Peyer's patch (tissue), 4 donors: ENCODE measurements around the gene MRPL10. TPM values are rescaled to one million over a fixed set of nuclear protein-coding genes. Genes with fewer than 3 reads are reported as not detected.

Experiments
- DNase-seq, 3 donors: peaks; one replicate each; pipeline ENCODE4 v3.0.0-alpha.2; 2017 to 2019
- H3K27ac ChIP-seq, 4 donors: fragments of 200-600 bp; sonication (generic); one replicate each; pipeline ENCODE4 v1.5.1; 2016 to 2019
- H3K27me3 ChIP-seq, 2 donors: fragments of 200-600 bp; sonication (generic); one replicate each; pipeline ENCODE4 v1.5.1; 2019
- H3K36me3 ChIP-seq, 3 donors: fragments of 200-600 bp; sonication (generic); one replicate each; pipeline ENCODE4 v1.5.1; 2016 to 2019
- H3K4me1 ChIP-seq, 4 donors: fragments of 200-600 bp; sonication (generic); one replicate each; pipeline ENCODE4 v1.5.1; 2016 to 2019
- H3K4me3 ChIP-seq, 4 donors: fragments of 200-600 bp; sonication (generic); 1 replicate in 3 of 4; 2 replicates in 1 of 4; pipeline ENCODE4 v1.5.1; 2016 to 2019; ENCODE audit warnings: mild to moderate bottlenecking in 1 of 4
- H3K9me3 ChIP-seq, 4 donors: fragments of 200-600 bp; sonication (generic); one replicate each; pipeline ENCODE4 v1.5.1; 2016 to 2019; ENCODE audit warnings: mild to moderate bottlenecking in 1 of 4
- POLR2A ChIP-seq, 2 donors: fragments of 450-650 bp; IDR thresholded peaks; one replicate each; pipeline ENCODE4 v1.5.1; 2017; ENCODE audit warnings: antibody characterized with exemption in 2 of 2, mild to moderate bottlenecking in 2 of 2, moderate library complexity in 2 of 2
- total RNA-seq, 4 donors: library from RNA; depleted of rRNA; stranded (reverse); fragments of >200 nt; gene quantifications; one replicate each; pipeline ENCODE4 v1.1.0, GENCODE V29; 2016
- TF ChIP-seq, protein P1 (sequence below), 6 experiments: fragments of 450-650 bp in 4 of 6; fragments of 200-600 bp in 2 of 6; sonication (generic) in 1 of 6; IDR thresholded peaks; one replicate each; pipeline ENCODE4 v1.5.1; 2017 to 2019; ENCODE audit warnings: antibody characterized with exemption in 6 of 6, mild to moderate bottlenecking in 3 of 6, moderate library complexity in 1 of 6

Gene MRPL10
- total RNA-seq, 4 donors from 2014 or later = 30.5 to 50.4 (median 34.8) TPM

DNA sequence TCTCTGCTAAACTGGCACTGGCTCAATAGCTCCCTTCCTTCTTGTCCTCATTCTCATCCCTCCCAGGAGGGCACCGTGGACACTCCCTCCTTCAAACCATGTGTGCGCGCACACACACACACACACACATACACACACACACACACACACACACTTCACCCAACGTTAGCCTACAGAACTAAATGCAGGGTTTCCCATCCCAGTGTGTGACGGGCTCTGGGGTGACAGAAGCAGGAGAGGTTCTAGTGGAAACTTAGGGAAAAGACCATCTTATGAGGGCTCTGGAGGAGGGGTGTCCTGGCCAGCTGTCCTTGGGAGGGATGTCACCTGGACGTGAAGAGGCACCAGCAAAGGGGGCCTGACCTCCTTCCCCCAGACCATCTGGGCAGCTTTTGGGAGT is 29.4 kb downstream of the MRPL10 start:
- H3K27me3 ChIP-seq = no peaks in the 10 kb centered on the region
- no peak overlapping the region for H3K4me3 ChIP-seq
- TF ChIP-seq, protein P1, sequence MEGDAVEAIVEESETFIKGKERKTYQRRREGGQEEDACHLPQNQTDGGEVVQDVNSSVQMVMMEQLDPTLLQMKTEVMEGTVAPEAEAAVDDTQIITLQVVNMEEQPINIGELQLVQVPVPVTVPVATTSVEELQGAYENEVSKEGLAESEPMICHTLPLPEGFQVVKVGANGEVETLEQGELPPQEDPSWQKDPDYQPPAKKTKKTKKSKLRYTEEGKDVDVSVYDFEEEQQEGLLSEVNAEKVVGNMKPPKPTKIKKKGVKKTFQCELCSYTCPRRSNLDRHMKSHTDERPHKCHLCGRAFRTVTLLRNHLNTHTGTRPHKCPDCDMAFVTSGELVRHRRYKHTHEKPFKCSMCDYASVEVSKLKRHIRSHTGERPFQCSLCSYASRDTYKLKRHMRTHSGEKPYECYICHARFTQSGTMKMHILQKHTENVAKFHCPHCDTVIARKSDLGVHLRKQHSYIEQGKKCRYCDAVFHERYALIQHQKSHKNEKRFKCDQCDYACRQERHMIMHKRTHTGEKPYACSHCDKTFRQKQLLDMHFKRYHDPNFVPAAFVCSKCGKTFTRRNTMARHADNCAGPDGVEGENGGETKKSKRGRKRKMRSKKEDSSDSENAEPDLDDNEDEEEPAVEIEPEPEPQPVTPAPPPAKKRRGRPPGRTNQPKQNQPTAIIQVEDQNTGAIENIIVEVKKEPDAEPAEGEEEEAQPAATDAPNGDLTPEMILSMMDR (IDR thresholded peaks at IDR 0.05) = no peak
- TF ChIP-seq POLR2A (IDR thresholded peaks at IDR 0.05) = no peak
- no peaks in the 10 kb centered on the region for H3K4me1 ChIP-seq
- H3K36me3 ChIP-seq = peaks cover 0 to 4% (median 0%) of the 10 kb centered on the region in 3 donors
- H3K9me3 ChIP-seq = no peaks in the 10 kb centered on the region
- peak in 1 of 3 donors; percentile 25 for DNase-seq
- H3K27ac ChIP-seq = no peak overlapping the region

GRCh38 chr17:47801176-47801765 is 30.1 kb downstream of the MRPL10 start:
- no peak overlapping the region for H3K27ac ChIP-seq
- H3K4me3 ChIP-seq = no peak overlapping the region
- no peaks in the 10 kb centered on the region for H3K4me1 ChIP-seq
- no peaks in the 10 kb centered on the region for H3K36me3 ChIP-seq
- TF ChIP-seq, protein P1 (IDR thresholded peaks at IDR 0.05) = no peak
- no peak for TF ChIP-seq POLR2A (IDR thresholded peaks at IDR 0.05)
- H3K27me3 ChIP-seq = no peaks in the 10 kb centered on the region
- H3K9me3 ChIP-seq = no peaks in the 10 kb centered on the region
- peak in 1 of 3 donors; percentile 15 for DNase-seq

- Histone ChIP-seq H3K27ac (no peak overlapping the region), H3K4me3 (no peak overlapping the region), H3K4me1 (no peaks in the 10 kb centered on the region), H3K9me3 (no peaks in the 10 kb centered on the region), H3K36me3 (no peaks in the 10 kb centered on the region), H3K27me3 (no peaks in the 10 kb centered on the region)
- no peak for TF ChIP-seq POLR2A (IDR thresholded peaks at IDR 0.05)
- TF ChIP-seq, protein P1 (IDR thresholded peaks at IDR 0.05) = no peak
- peak in 1 of 3 donors; percentile 34 for DNase-seq
These were observed 30.7 kb downstream of the MRPL10 start for GRCh38 chr17:47800686-47801085.

DNA sequence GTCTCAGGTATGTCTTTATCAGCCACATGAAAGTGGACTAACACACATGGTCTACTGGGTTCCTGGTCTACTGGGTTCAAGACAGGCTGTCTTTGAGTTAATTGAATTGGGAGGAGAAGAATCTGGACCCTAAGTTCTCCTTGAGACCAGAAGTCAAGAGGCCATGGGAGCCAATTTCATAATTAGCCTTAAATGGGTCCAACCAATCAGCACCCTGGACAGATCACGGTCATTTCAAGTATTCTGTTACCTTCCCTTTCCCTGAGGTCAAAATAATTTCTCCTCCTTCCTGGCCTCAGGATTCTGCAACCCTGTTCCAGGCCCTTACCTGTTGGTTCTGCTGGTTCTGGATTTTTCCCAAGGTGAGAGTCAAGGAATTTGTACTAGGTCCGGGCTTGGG is 33.5 kb downstream of the MRPL10 start:
- no peak overlapping the region for H3K27ac ChIP-seq
- no peaks in the 10 kb centered on the region for H3K27me3 ChIP-seq
- no peak overlapping the region for H3K4me3 ChIP-seq
- no peak for TF ChIP-seq POLR2A (IDR thresholded peaks at IDR 0.05)
- TF ChIP-seq, protein P1 (IDR thresholded peaks at IDR 0.05) = no peak
- no peaks in the 10 kb centered on the region for H3K36me3 ChIP-seq
- H3K4me1 ChIP-seq = no peaks in the 10 kb centered on the region
- DNase-seq = peak in 1 of 3 donors; percentile 5
- H3K9me3 ChIP-seq = no peaks in the 10 kb centered on the region

DNA sequence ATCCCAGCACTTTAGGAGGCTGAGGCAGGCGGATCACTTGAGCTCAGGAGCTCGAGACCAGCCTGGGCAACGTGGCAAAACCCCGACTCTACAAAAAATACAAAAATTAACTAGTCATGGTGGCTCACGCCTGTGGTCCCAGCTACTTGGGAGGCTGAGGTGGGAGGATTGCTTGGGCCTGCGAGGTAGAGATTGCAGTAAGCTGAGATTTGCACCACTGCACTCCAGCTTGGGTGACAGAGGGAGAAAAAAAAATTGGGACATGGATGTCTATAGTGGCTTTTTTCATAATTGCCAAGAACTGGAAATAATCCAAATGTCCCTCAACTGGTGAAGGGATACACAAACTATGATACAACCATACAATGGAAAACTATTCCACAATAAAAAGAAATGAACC is 38.4 kb downstream of the MRPL10 start:
- H3K4me1 ChIP-seq = peaks cover 0 to 9% (median 2%) of the 10 kb centered on the region in 4 donors
- no peaks in the 10 kb centered on the region for H3K36me3 ChIP-seq
- peak in 1 of 3 donors; percentile 26 for DNase-seq
- H3K27ac ChIP-seq = no peak overlapping the region
- no peak overlapping the region for H3K4me3 ChIP-seq
- peaks cover 0 to 16% of the 10 kb centered on the region in 2 donors for H3K27me3 ChIP-seq
- no peaks in the 10 kb centered on the region for H3K9me3 ChIP-seq
- TF ChIP-seq, protein P1 (IDR thresholded peaks at IDR 0.05) = no peak
- no peak for TF ChIP-seq POLR2A (IDR thresholded peaks at IDR 0.05)
